GM18909 (cell line): ENCODE data around the gene GMDS.
"Not testable (repeated sequence)": the region's sequence is repeated elsewhere in the genome, so short reads cannot be mapped to it uniquely, and the experiment has no call there.

ENCODE experiments used
- ATAC-seq: cut with Tn5 transposase; IDR thresholded peaks from one replicate; pipeline ENCODE4 v1.9.1; 2021; ENCODE audit warnings: mild to moderate bottlenecking; ENCODE audit not compliant: unreplicated experiment, poor library complexity

Gene GMDS

DNA sequence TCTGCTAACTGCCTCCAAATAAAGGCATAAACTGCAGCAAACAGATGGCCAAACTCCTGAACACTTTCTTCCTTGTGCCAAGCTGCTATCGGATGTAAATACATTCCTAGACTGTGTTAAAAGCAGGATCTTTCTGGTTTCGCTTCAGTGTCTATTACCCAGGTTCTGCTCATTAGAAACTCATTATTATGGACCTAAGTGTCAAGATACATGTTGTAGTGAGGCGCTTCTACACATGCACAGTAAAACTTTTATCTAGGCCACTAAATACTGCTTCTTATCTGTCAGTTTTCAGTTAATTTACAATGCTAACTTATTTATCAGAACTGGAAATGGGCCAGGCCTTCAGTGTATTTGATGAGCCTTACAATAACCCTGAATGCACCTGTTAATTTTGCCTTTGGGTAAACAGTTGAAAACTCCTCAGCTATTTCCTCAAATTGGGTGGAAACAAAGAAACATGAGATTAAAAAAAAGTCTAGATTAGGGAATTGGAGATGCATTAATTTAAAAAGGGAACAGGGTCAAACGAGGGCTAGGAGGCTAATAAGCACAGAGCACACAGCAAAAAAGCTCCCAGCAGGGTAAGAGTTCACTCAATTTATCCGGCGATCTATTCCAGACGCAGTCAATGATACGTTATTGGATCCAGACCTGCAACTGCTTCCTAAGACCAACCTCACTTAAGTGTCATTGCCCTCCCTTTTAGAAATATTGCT, 395.1 kb downstream of the GMDS start:
- ATAC-seq, result no peak

DNA sequence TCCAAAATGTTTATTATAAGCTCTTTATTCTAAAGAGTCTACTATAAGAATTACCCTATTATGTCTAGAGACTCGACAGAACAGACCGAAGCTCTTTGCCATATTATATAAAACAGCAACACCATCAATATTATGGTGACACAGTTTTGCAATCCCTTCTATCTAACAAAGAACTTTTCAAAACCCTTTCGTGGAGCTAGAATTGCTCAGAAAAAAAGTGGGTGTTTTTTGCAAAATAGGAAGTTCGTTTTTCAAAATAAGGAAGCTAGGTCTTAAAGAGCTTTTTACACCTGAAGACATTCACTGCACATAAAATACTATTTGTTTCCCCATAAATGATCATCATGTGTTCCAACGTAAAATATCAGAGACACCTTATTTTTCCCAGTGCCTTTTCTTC, 395.7 kb downstream of the GMDS start:
- ATAC-seq, result no peak

DNA sequence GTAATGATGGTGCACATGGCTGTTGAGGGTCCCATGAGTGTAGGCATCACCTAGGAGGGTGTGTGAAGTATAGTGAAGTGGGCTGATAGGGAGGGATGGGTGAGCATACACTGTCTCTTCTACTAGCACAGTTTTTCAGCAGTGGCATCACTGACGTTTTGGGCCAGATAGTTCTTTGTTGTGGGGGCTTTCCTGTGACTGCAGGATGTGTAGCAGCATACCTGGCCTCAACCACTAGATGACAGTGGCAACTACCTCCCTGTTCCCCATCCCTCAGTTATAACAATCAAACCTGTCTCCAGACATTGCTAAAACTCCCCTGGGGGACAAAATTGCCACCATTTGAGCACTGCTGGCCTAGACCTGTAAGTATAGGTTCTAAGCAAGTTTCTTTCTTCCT, 396.7 kb downstream of the GMDS start:
- no peak for ATAC-seq

DNA sequence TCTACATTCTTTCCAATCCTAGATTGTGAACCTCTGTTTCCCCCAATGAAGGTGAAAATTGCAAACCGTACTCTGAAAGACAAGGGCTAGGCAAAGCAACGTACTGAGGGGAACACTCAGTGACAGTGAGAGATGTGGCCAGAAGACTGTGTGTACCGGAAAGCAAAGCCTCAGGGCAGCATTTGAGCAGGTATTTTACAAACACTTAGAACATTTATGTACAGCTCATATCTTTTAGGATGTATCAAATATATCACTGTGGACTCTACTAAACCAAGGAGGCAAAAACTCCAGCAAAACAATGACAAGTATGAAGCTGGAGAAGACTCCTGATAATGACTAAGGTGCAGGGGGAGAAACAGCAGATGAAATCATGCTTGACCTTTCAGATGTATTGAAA, 398.8 kb downstream of the GMDS start:
- ATAC-seq, result no peak

DNA sequence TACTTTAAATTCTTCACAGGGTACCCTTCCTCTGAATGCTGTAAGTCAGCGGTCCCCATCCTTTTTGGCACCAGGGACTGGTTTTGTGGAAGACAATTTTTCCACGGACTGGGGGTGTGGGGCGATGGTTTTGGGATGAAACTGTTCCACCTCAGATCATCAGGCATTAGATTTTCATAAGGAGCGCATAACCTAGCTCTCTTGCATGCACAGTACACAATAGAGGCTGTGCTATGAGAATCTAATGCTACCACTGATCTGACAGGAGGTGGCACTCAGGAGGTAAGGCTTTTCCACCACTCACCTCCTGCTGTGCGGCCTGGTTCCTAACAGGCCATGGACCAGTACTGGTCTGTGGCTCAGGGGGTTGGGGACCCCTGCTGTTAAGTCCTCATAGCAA, 399.9 kb downstream of the GMDS start:
- not testable (repeated sequence) for ATAC-seq

DNA sequence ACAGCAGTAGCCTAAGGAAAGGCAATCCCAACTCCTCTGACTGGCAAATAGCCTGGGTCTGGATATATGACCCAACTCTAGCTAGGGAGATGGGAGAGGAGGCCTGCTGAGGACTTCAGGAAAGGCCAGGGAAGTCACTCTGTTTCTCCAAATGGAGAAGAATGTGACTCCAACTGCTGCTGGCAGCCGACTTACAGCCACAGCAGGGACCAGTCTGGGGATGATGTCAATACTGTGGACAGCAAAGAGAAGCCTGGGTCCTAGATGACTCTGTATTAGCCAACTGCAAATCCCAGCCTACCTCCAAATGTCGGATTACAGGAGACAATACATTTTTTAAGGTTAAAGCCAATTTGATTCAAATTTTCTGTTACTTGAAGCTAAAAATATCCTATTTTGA, 403.1 kb downstream of the GMDS start:
- no peak for ATAC-seq

DNA sequence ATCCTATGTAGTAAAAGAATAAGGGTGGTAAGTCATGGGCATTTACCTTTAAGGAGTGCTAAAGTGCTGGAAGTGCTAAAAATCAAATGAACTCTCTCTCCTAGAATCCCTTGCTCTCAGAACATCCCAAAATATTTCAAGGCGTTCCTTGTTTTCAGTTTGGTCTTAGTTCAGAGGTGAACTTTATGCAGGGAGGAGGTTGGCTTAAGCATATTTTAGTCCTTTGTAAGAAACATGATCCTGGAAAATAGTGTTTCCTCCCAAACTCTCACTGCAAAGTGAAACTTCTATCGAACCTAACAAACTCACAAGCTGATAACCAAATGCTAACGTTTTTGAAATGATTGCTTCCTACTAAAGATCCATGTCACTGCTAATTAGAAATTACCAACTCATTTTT, 404.3 kb downstream of the GMDS start:
- no peak for ATAC-seq

DNA sequence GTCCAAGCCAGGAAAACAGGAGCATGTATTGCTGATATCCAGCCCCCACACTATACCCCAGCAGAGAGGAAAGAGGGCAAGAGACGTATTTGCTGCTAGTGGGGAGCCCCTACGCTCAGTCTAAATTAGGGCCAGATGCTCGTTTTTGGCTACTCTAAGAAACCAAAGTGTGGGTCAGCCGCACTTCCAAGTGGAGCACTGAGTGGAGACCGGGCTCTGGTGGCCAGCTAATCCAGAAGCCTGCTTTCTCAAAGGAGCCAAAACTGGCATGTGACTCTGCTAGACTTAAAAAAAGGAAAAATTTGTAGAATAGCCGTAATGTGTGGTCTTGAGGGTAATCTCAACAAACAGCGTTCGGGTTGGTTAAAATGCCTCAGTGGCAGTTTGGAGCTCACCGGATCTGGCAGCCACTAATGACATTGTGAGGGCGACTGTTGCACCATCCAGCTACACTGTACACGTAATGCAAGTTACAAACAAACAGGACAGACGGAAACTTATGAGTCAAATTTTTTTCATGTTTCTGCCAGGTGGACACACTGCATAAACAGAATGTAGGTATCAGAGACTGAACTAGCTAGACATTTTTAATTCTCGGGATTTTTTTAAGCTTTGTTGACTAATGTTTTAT, 404.8 kb downstream of the GMDS start:
- ATAC-seq, result no peak

DNA sequence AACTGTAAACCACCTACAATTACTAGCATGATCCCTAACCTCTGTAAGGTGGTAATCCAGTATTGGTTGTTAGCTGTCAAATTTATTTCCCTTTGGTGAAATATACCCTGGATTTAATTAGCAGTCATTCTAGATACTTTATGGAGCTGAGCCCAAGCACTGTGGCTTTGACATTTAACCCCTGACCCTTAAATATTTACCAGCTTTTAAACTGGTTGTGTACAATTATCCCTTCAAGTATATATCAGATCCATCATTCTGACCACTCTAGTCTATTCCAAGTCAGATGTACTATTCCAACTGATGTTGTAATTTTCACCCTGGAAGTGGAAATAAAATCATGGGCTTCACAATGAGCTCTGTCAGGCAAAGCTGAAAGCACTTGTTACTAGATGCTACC, 406.0 kb downstream of the GMDS start:
- ATAC-seq, result no peak

DNA sequence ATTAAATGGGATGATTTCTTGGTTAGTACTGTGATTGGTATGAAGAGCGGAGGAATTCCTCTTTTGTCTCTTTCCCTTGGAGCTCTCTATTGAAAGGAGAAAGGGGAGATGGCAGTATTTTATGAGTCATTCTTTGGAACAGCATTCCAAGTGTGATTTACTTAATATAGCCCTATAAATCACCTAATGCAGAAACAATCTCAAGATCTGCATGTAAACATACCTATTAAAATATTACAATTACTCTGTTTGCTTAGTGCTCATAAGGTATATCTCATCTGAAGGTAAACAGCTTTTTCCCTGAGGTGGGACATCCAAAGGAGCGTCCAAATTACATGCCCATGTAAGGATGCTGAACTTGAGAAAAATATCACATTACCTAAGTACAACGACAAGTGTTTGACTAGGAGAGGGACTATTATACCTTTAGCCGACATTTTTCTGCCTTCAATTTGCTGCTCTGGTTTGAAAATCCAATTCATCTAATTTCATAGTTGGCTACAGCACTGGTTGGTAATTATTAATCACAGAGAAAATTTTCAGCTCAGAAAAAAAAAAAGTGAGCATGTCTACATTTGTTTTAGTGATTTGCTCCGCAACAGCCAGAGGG, 406.7 kb downstream of the GMDS start:
- no peak for ATAC-seq

DNA sequence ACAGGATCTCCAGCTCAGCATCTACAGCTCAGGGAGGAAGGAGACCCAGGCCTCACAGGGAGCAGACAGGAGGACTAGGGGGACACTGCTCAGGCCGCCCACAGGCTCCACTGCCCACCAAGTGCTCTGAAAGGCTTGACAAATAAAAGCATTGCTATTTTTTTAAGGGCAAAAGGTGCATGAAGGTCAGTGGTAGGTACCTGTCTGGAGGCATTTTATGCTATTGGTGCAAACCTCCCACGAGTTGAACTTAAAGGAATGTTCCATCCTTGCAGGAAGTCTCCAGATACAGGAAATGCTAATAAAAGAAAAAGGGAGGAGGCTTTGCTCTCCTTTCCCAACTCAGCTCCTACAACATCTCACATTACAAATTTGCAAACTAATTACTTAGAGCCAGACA, 407.6 kb downstream of the GMDS start:
- no peak for ATAC-seq

DNA sequence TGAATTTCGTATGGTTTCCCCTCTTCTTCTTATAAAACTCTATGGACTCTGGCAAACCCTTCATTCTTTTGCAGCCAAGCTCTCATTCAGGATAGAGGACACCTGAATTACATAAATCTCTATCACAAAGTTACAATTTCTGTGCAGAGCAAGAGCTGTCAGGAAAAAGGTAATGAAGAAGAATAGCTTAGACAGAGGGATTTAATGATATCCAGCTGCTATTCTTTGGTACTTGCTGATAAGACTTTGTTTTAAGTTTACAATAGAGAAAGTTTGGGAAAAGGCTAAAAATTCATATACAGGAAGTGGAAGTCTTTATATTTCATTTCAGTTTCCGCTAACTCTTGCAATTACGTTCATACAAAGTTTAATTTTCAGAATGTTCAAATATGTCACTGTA, 408.7 kb downstream of the GMDS start:
- no peak for ATAC-seq

DNA sequence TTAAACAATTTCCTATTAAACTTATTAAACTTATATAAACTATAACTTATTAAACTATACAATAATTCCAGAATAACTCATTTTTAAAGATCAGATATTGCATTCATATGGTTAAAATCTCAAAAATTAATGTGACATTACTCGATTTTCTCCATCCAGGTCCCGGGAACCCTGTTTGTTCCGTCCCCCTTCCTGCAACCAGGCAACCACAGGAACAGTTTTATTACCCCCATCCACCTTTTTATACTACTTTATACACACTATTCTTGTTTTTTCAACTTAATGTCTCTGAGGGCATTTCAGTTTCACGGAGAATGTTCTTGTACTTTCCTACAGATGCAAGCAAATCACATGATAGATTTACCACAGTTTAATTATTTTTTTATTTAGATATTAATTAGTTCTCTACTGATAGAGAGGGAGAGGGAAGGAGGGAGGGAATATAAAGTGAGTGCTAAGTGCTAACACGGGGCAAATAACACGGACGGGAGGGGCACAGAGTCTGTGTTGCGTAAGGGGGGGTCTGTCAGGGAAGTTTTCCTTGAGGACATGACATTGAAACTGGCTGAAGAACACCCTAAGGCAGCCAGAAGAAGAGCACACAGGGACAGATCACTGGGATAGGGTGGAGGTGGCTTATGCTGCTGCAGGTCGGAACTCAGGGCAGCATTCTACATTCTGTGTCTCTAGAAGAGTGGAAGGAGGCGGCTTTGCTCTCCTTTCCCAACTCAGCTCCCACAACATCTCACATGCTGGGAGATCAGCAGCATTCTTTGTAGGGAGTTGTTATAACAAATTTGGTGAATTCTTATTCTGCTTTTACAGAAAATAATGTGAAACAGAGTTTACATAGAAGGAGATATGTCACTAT, 410.5 kb downstream of the GMDS start:
- ATAC-seq, result no peak

DNA sequence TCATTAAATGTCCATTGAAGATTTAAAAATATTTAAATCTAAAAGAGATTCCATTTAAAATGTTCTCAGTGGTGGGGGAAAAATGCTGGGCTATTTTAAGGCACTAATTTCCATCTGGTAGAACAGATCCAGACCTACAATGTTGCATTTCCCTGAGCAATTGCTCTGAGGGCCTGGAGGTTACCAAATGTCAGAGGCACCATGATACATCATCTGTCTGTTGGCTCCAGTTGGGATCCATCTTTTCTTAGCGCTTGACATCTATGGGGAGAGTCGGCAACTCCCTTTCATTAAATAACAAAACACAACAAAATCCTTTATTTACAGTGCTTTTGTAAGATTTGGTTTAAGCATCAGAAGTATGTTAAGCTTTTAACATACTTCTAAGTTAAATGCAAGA, 411.2 kb downstream of the GMDS start:
- ATAC-seq, result no peak

DNA sequence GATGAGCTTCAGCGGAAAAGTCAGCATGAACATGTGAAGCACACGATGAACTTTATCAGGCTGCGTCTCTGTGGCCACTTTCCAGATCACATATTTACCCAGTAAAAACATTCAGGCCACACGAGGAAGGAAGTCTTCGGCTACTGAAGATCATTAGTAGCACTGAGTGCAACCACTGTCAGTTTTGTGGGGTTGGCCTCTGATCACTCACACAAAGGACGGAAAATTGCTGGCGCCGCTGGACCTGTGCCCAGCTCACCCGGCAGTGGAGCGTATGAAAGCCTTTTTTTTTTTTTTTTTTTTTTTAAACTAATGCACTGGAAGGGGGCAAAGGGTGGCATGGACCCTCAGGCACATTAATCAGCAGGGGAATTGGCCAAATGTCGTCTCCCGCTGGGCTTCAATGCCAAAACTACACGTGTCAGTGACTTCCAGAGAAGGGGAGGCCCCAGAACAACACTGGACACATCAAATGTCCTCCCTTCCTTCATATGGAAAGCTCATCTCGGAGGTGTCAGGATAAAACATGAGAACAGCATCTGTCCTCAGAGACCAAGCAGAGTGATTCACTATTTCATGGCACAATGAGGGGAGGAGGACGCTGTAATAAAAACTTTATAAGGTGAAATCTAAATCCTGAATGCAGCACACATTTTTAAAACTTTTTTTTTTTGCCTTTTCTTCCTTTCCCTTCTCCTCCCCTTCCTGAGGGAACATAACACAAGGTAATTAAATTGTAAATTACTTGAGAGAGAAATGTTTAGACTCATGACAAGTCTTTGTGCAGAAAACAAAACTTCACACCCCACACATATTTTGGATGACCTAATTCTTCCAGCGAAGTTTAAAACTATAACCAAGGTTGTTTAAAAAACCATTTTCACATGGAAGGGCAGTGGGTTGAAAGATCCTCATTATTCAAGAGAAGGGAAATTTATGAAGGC, 412.3 kb downstream of the GMDS start:
- no peak for ATAC-seq

DNA sequence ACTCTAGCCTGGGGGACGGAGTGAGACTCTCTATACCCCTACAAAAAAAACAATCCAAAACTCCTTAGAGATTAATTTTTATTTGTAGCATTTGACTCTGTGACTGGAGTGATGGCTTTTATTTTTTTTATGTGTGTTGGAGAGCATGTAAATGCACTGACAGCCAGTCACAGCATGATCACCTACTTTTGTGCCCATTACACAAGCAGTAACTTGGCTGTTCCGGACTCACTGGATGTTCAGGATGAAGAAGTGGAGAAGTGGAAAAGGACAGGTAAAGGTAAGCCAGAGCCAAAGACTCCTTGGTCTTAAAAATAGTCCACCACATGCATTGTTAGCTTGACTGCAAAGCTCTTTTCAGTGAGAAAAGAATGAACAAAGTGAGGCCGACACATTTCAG, 413.0 kb downstream of the GMDS start:
- ATAC-seq, result no peak

DNA sequence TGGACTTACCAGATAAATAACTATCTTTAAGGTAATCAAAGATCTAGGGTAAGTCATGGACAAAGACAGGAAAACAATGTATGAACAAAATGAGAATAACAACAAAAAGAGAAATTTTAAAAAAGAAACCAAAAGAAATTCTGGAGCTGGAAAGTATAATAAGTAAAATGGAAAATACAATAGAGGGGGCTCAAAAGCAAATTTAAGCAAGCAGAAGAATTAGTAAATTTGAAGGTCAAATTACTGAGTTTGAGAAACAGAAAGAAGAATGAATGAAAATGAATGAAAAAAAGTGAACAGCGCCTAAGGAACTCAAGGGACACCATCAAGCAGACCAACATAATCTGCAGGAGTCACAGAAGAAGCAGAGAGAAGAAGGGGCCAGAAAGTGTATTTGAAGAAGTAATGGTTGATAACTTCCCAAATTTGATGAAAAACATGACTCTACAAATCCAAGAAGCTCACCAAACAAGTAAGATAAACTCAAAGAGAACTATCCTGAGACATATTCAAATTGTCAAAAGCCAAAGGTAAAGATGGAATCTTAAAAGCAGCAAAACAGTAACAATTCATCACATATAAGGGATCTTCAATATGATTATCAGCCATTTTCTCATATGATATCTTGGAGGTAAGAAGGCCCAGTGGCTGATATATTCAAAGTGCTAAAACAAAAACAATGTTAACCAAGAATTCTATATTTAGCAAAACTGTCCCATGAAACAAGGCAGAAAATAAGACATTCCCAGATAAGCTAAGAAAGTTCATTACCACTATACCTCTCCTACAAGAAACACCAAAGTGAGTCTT, 417.2 kb downstream of the GMDS start:
- ATAC-seq, result no peak

DNA sequence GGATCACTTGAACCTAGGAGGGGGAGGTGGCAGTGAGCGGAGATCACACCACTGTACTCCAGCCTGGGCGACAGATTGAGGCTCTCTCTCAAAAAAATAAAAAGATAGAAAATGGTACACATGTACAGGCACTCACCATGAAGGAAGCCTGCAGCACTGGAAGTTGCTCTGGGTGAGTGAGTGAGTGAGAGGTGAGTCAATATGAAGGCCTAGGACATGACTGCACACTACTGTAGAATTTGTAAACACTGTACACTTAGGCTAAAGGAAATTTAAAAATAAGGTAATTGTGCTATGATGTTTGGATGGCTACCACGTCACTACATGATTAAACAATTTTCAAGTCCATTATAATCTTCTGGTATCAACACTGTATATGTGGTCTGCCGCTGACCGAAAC, 419.5 kb downstream of the GMDS start:
- no peak for ATAC-seq

DNA sequence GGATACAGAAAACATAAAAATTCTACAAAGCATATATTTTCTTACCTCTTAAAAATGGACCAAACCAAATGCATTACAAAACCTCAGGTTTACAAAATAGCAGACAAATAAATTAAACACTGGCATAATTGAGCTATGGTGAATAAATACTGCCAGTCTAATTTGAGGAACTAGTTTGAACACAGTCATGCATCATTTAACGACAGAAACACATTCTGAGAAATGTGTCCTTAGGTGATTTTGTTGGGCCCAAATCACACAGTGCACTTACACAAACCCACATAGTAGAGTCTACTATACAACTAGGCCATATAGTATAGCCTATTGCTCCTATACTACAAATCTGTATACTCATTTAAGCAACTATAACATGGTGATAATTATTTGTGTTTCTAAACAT, 420.1 kb downstream of the GMDS start:
- ATAC-seq, result no peak
